Activated CD4-positive, alpha-beta memory T cell treated with anti-CD3 and anti-CD28 coated beads for 36 hours (primary cell): Measurements from ENCODE around the gene GHR. TPM values are rescaled to one million over a fixed set of nuclear protein-coding genes. Genes with fewer than 3 reads are reported as not detected.

Source experiments
- CTCF ChIA-PET: fragments of 350-600 bp; sonication (Branson Sonifier 250); formaldehyde crosslinking; loops from one replicate; lab custom pipeline; 2021; ENCODE audit warnings: antibody characterized with exemption, inconsistent platforms; lab: Charles Lee
- POLR2A ChIA-PET: fragments of 350-600 bp; sonication (Branson Sonifier 250); formaldehyde crosslinking; loops from one replicate; lab custom pipeline; 2021; ENCODE audit warnings: antibody characterized with exemption; lab: Charles Lee
- DNase-seq: peaks from one replicate; pipeline ENCODE4 v3.0.0-alpha.2; 2020
- H3K27ac Mint-ChIP-seq: one replicate; pipeline ENCODE4 v1.8.0; 2021; ENCODE audit warnings: mixed read lengths
- H3K27me3 Mint-ChIP-seq: one replicate; pipeline ENCODE4 v1.8.0; 2021; ENCODE audit warnings: mixed read lengths
- H3K36me3 Mint-ChIP-seq: one replicate; pipeline ENCODE4 v1.8.0; 2021; ENCODE audit warnings: mixed read lengths
- H3K4me1 Mint-ChIP-seq: one replicate; pipeline ENCODE4 v1.8.0; 2021; ENCODE audit warnings: low read depth, mixed read lengths
- H3K4me3 Mint-ChIP-seq: one replicate; pipeline ENCODE4 v1.8.0; 2021; ENCODE audit warnings: mild to moderate bottlenecking, mixed read lengths
- H3K9me3 Mint-ChIP-seq: one replicate; pipeline ENCODE4 v1.8.0; 2021; ENCODE audit warnings: mixed read lengths
- intact Hi-C: fragments of 100-400 bp; cut with micrococcal nuclease; formaldehyde crosslinking; loops from one replicate; pipeline ENCODE4 v1.15.1; 2023
- total RNA-seq, 2 experiments: library from RNA; stranded (reverse); gene quantifications; one replicate each; pipeline ENCODE4 v1.2.3, GENCODE V29; 2021

The GHR gene
- total RNA-seq: not detected

DNA sequence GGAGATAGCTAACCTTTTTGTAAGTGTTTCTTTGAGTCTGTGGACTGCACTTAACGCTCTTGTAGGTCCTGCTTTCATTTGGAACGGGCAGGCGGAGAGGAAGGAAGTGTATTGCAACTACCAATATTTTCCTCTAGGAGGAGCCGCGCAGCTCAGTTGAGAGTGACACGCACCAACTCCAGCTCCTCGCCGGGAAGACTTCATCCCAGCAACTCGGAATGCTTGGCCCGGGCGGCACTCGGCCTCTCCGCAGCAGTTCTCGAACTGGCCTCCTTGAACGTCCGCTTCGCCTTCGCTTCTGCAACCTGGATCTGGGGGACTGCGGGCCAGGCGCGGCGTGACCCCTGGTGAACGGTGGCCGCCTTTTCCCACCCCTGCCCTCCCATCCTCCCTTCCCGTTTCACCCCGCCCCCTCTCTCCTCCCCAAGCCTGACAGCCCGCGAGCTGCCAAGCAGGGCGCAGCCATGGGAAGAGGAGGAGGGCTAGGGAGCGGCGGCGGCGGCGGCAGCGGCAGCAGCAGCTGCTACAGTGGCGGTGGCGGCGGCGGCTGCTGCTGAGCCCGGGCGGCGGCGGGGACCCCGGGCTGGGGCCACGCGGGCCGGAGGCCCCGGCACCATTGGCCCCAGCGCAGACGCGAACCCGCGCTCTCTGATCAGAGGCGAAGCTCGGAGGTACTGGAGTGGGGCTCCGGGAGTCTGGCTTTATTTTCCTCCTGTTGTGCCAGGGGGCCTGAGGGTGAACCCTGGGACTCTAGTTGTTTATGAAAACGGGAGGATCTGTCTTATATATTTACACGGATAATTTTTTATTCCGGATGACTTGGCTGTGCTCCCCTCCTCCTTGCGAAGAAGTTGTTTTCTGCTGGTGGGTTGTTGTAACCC is at the start of gene GHR:
TSS of gene GHR (plus strand) at position 155 of the 881 bp plus-strand sequence. CDS start 142,436 bp downstream, outside the sequence.
- ChIA-PET POLR2A (no interaction called here), CTCF (interaction anchor here (0.7 to 2.1 kb wide), 12 partner anchors 9 to 466 kb away, joined by 3 to 13 read pairs (median 3); no protein-coding TSS in a partner anchor)
- H3K36me3 Mint-ChIP-seq: no peaks in the 10 kb centered on the region
- no peak within 1 kb of the TSS for H3K27ac Mint-ChIP-seq
- DNase-seq: peak; percentile 33
- H3K4me1 Mint-ChIP-seq: no peaks in the 10 kb centered on the region
- no peaks in the 10 kb centered on the region for H3K9me3 Mint-ChIP-seq
- no peak within 1 kb of the TSS for H3K4me3 Mint-ChIP-seq
- intact Hi-C loops: loop anchor here (5.0 kb wide), 1 partner anchor 159 kb away; no protein-coding TSS in a partner anchor
- H3K27me3 Mint-ChIP-seq: peaks cover 19% of the 10 kb centered on the region

- Mint-ChIP-seq H3K4me1 (no peaks in the 10 kb centered on the region), H3K27ac (no peak overlapping the region), H3K36me3 (no peaks in the 10 kb centered on the region), H3K9me3 (peaks cover 2% of the 10 kb centered on the region), H3K27me3 (no peaks in the 10 kb centered on the region), H3K4me3 (no peak overlapping the region)
- POLR2A ChIA-PET: no interaction called here
- DNase-seq: no peak
- intact Hi-C loops: no loop called here
- CTCF ChIA-PET: no interaction called here
These were observed 48.5 kb upstream of the GHR start for GRCh38 chr5:42374679-42375273.

GRCh38 chr5:42377496-42377895 is 45.7 kb upstream of the GHR start:
- Mint-ChIP-seq H3K27me3 (no peaks in the 10 kb centered on the region), H3K4me1 (no peaks in the 10 kb centered on the region), H3K36me3 (no peaks in the 10 kb centered on the region), H3K4me3 (no peak overlapping the region), H3K9me3 (peaks cover 2% of the 10 kb centered on the region), H3K27ac (no peak overlapping the region)
- intact Hi-C loops: no loop called here
- POLR2A ChIA-PET: no interaction called here
- CTCF ChIA-PET: no interaction called here
- DNase-seq: no peak

GRCh38 chr5:42381973-42382372 is 41.3 kb upstream of the GHR start:
- no peaks in the 10 kb centered on the region for H3K9me3 Mint-ChIP-seq
- H3K27ac Mint-ChIP-seq: no peak overlapping the region
- H3K4me3 Mint-ChIP-seq: no peak overlapping the region
- no peaks in the 10 kb centered on the region for H3K4me1 Mint-ChIP-seq
- POLR2A ChIA-PET: no interaction called here
- DNase-seq: no peak
- CTCF ChIA-PET: no interaction called here
- intact Hi-C loops: no loop called here
- H3K27me3 Mint-ChIP-seq: no peaks in the 10 kb centered on the region
- H3K36me3 Mint-ChIP-seq: no peaks in the 10 kb centered on the region

DNA sequence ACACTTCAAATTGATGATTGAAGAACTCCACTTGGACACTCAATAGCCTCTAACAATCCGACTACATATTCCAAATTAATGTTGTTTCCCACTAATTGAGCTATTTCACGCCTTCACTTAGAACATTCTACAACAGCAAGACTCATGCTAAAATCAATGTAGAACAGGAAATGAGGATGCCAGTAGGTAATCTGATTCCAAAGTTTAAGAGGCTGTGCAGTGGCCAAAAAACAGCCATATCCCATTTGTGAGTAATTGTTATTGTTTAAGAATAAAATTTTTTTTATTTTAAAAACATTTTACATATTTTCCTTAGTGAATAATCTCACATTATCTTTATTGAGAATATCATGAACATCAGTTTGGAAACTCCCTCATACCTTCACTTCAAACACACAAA is 35.7 kb upstream of the GHR start:
- Mint-ChIP-seq H3K9me3 (peaks cover 2% of the 10 kb centered on the region), H3K27ac (no peak overlapping the region), H3K27me3 (no peaks in the 10 kb centered on the region), H3K4me3 (no peak overlapping the region), H3K4me1 (no peaks in the 10 kb centered on the region), H3K36me3 (no peaks in the 10 kb centered on the region)
- intact Hi-C loops: no loop called here
- DNase-seq: no peak
- CTCF ChIA-PET: no interaction called here
- POLR2A ChIA-PET: no interaction called here

GRCh38 chr5:42390115-42390514 is 33.1 kb upstream of the GHR start:
- ChIA-PET CTCF (no interaction called here), POLR2A (no interaction called here)
- H3K4me3 Mint-ChIP-seq: no peak overlapping the region
- no peaks in the 10 kb centered on the region for H3K27me3 Mint-ChIP-seq
- peaks cover 10% of the 10 kb centered on the region for H3K9me3 Mint-ChIP-seq
- intact Hi-C loops: no loop called here
- H3K27ac Mint-ChIP-seq: no peak overlapping the region
- no peaks in the 10 kb centered on the region for H3K4me1 Mint-ChIP-seq
- DNase-seq: no peak
- no peaks in the 10 kb centered on the region for H3K36me3 Mint-ChIP-seq

- POLR2A ChIA-PET: no interaction called here
- no peak for DNase-seq
- no peaks in the 10 kb centered on the region for H3K4me1 Mint-ChIP-seq
- no peaks in the 10 kb centered on the region for H3K27me3 Mint-ChIP-seq
- H3K4me3 Mint-ChIP-seq: no peak overlapping the region
- peaks cover 10% of the 10 kb centered on the region for H3K9me3 Mint-ChIP-seq
- CTCF ChIA-PET: no interaction called here
- no peaks in the 10 kb centered on the region for H3K36me3 Mint-ChIP-seq
- no peak overlapping the region for H3K27ac Mint-ChIP-seq
- intact Hi-C loops: no loop called here
These were observed 30.3 kb upstream of the GHR start for GRCh38 chr5:42392917-42393316.

GRCh38 chr5:42396111-42396510 is 27.1 kb upstream of the GHR start:
- CTCF ChIA-PET: interaction anchor here (1.0 kb wide), 1 partner anchor 27 kb away, joined by 4 read pairs; the partner anchor contains the start of gene GHR
- Mint-ChIP-seq H3K36me3 (no peaks in the 10 kb centered on the region), H3K4me3 (no peak overlapping the region), H3K27ac (no peak overlapping the region), H3K27me3 (no peaks in the 10 kb centered on the region), H3K4me1 (no peaks in the 10 kb centered on the region), H3K9me3 (peaks cover 10% of the 10 kb centered on the region)
- intact Hi-C loops: no loop called here
- DNase-seq: no peak
- POLR2A ChIA-PET: no interaction called here

- H3K4me3 Mint-ChIP-seq: no peak overlapping the region
- ChIA-PET POLR2A (no interaction called here), CTCF (interaction anchor here (1.0 kb wide), 1 partner anchor 26 kb away, joined by 4 read pairs; the partner anchor contains the start of gene GHR)
- intact Hi-C loops: no loop called here
- no peaks in the 10 kb centered on the region for H3K4me1 Mint-ChIP-seq
- peaks cover 10% of the 10 kb centered on the region for H3K9me3 Mint-ChIP-seq
- H3K27ac Mint-ChIP-seq: no peak overlapping the region
- no peak for DNase-seq
- no peaks in the 10 kb centered on the region for H3K27me3 Mint-ChIP-seq
- no peaks in the 10 kb centered on the region for H3K36me3 Mint-ChIP-seq
These were observed 26.0 kb upstream of the GHR start for GRCh38 chr5:42397267-42397666.

DNA sequence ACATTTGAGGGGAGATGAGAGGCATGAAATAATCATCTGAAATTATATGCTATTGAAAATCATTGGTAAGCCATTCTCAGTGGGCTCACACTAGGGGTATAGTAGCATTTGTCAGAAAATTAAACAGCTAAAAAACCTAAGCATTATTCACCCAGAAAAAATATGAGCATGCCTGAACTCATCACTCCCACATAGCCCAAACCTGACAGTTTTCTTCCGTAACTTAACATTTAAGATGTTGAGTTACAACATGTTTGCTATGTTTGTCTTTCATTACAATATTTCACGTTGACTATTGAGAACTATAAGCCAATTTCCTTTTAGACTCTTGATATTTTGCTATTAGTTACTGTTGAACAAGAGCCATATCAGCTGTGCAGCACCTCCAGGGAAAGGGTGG is 23.5 kb upstream of the GHR start:
- ChIA-PET CTCF (interaction anchor here (0.7 to 1.0 kb wide), 2 partner anchors 23 to 184 kb away, joined by 3 read pairs; partner anchors contain the start of gene GHR), POLR2A (no interaction called here)
- Mint-ChIP-seq H3K4me1 (no peaks in the 10 kb centered on the region), H3K27ac (no peak overlapping the region), H3K4me3 (no peak overlapping the region), H3K9me3 (no peaks in the 10 kb centered on the region), H3K27me3 (no peaks in the 10 kb centered on the region), H3K36me3 (no peaks in the 10 kb centered on the region)
- intact Hi-C loops: no loop called here
- DNase-seq: no peak

- Mint-ChIP-seq H3K4me1 (no peaks in the 10 kb centered on the region), H3K27ac (no peak overlapping the region), H3K9me3 (no peaks in the 10 kb centered on the region), H3K27me3 (no peaks in the 10 kb centered on the region), H3K36me3 (no peaks in the 10 kb centered on the region), H3K4me3 (no peak overlapping the region)
- no peak for DNase-seq
- POLR2A ChIA-PET: no interaction called here
- CTCF ChIA-PET: interaction anchor here (1.0 kb wide), 1 partner anchor 23 kb away, joined by 3 read pairs; the partner anchor contains the start of gene GHR
- intact Hi-C loops: no loop called here
These were observed 22.8 kb upstream of the GHR start for GRCh38 chr5:42400474-42400873.

DNA sequence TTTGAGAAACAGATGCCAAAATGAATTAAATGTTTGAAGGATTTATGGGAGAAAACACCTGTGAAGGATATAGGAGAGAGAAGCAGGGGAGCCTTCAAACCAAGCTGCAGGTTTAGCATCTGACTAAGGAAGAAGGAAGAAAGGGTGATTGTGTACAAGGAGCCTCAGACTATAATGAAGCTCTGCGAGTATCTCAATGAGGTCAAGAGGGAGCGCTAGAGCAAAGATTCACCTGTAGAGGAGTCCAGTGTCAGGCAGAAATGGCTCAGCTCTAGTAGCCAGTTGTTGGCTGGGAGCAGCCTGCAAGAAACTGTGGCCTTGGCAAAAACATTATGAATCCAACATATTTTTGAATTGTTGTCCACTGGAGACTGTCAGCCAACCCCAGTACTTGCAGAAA is 20.0 kb upstream of the GHR start:
- no peaks in the 10 kb centered on the region for H3K27me3 Mint-ChIP-seq
- intact Hi-C loops: no loop called here
- H3K36me3 Mint-ChIP-seq: no peaks in the 10 kb centered on the region
- no peak overlapping the region for H3K27ac Mint-ChIP-seq
- H3K4me3 Mint-ChIP-seq: no peak overlapping the region
- DNase-seq: no peak
- no peaks in the 10 kb centered on the region for H3K4me1 Mint-ChIP-seq
- H3K9me3 Mint-ChIP-seq: no peaks in the 10 kb centered on the region
- ChIA-PET CTCF (no interaction called here), POLR2A (no interaction called here)
